CD4-positive, alpha-beta T cell (primary cell): Measurements from ENCODE around the gene PPP2R2C. TPM values are rescaled to one million over a fixed set of nuclear protein-coding genes. Genes with fewer than 3 reads are reported as not detected.

ENCODE experiments used
- ATAC-seq: fragments of 200-7000 bp; cut with Tn5 transposase; one replicate; pipeline ENCODE4 v1.10.0; 2022; ENCODE audit warnings: mild to moderate bottlenecking; ENCODE audit not compliant: poor library complexity
- CTCF ChIA-PET: fragments of 350-600 bp; sonication (Branson Sonifier 250); formaldehyde crosslinking; loops from one replicate; lab custom pipeline; 2021; ENCODE audit warnings: antibody characterized with exemption, inconsistent platforms; lab: Charles Lee
- POLR2A ChIA-PET: fragments of 350-600 bp; sonication (Branson Sonifier 250); formaldehyde crosslinking; loops from one replicate; lab custom pipeline; 2021; ENCODE audit warnings: antibody characterized with exemption, inconsistent platforms; lab: Charles Lee
- DNase-seq, 14 experiments: peaks; one replicate each; pipeline ENCODE4 v3.0.0-alpha.2; 2013 to 2020; ENCODE audit warnings: mixed read lengths in 2 of 14
- H3K27ac ChIP-seq, 2 donors: one replicate each; pipeline versions ENCODE4 v1.5.1 to v1.7.0; 2013; ENCODE audit warnings: low read length in 2 of 2, low read depth in 1 of 2, mild to moderate bottlenecking in 1 of 2
- H3K27me3 ChIP-seq, 2 experiments: 1 replicate in 1 of 2; 2 replicates in 1 of 2; pipeline versions ENCODE4 v1.6.1 to v1.7.0; 2013; ENCODE audit warnings: low read length in 2 of 2, control low read depth in 1 of 2, mild to moderate bottlenecking in 1 of 2, moderate library complexity in 1 of 2; ENCODE audit not compliant: insufficient read depth in 2 of 2, control insufficient read depth in 1 of 2
- H3K36me3 ChIP-seq: one replicate; pipeline ENCODE4 v1.6.1; 2013; ENCODE audit warnings: low read length, control low read depth; ENCODE audit not compliant: insufficient read depth
- H3K4me1 ChIP-seq: one replicate; pipeline ENCODE4 v1.6.1; 2013; ENCODE audit warnings: low read length, control low read depth; ENCODE audit not compliant: insufficient read depth
- H3K4me3 ChIP-seq: one replicate; pipeline ENCODE4 v1.5.1; 2013; ENCODE audit warnings: mild to moderate bottlenecking, low read length, moderate library complexity
- H3K9me3 ChIP-seq, 2 experiments: 1 replicate in 1 of 2; 2 replicates in 1 of 2; pipeline versions ENCODE4 v1.6.1 to v1.7.0; 2013; ENCODE audit warnings: low read length in 2 of 2, mild to moderate bottlenecking in 2 of 2, control low read depth in 1 of 2, moderate library complexity in 1 of 2; ENCODE audit not compliant: control insufficient read depth in 1 of 2, insufficient read depth in 1 of 2
- H3K27ac Mint-ChIP-seq: one replicate; pipeline ENCODE4 v1.8.0; 2020; ENCODE audit warnings: mixed read lengths
- H3K27me3 Mint-ChIP-seq: one replicate; pipeline ENCODE4 v1.8.0; 2021; ENCODE audit warnings: mixed read lengths
- H3K36me3 Mint-ChIP-seq: one replicate; pipeline ENCODE4 v1.8.0; 2021; ENCODE audit warnings: low read depth, mixed read lengths
- H3K4me1 Mint-ChIP-seq: one replicate; pipeline ENCODE4 v1.8.0; 2021; ENCODE audit warnings: low read depth, mixed read lengths
- H3K4me3 Mint-ChIP-seq: one replicate; pipeline ENCODE4 v1.8.0; 2020; ENCODE audit warnings: mild to moderate bottlenecking, mixed read lengths
- H3K9me3 Mint-ChIP-seq: one replicate; pipeline ENCODE4 v1.8.0; 2020; ENCODE audit warnings: mixed read lengths
- intact Hi-C, 2 experiments: fragments of 100-400 bp; cut with DNase I in 1 of 2; cut with micrococcal nuclease in 1 of 2; formaldehyde crosslinking; loops; one replicate each; pipeline versions ENCODE4 v1.15.1 to v1.9.0; 2023 to 2025; cut with DNase I, micrococcal nuclease
- total RNA-seq, 174 experiments: library from RNA in 2 of 174; stranded (reverse) in 2 of 174; gene quantifications; one replicate each; pipeline ENCODE4 v1.2.3 and lab custom pipeline; 2021 to 2026
- TF ChIP-seq, protein P1 (sequence below): fragments of 200-600 bp; IDR thresholded peaks from one replicate; pipeline ENCODE4 v1.8.0; 2022; ENCODE audit warnings: antibody characterized with exemption, mild to moderate bottlenecking

PPP2R2C gene
- total RNA-seq, 2 experiments from 2014 or later = not detected

DNA sequence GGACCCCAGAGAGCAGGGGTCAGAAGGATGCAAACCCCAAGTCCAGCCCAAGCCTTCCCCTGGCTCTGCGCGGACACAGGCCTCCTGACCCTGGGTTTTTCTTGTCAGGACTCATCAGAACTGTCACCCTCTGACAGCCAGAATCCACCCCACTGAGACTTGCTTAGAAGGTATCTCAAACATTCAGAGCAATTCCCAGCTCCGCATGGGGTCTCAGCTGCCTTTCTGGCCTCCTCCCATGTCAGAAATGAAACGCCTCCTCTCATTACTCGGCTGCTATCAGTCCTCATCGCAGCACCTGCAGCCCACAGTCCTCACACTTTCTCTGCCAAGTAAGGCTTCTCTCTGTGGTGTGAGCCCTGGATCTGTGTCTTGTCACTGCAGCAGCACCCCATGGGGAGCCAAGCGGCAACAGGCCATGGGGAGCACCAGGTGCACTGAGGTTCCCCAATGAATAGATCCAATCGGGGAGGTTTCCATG is 105.0 kb downstream of the PPP2R2C start:
- no peak overlapping the region for H3K4me3 Mint-ChIP-seq
- TF ChIP-seq, protein P1, sequence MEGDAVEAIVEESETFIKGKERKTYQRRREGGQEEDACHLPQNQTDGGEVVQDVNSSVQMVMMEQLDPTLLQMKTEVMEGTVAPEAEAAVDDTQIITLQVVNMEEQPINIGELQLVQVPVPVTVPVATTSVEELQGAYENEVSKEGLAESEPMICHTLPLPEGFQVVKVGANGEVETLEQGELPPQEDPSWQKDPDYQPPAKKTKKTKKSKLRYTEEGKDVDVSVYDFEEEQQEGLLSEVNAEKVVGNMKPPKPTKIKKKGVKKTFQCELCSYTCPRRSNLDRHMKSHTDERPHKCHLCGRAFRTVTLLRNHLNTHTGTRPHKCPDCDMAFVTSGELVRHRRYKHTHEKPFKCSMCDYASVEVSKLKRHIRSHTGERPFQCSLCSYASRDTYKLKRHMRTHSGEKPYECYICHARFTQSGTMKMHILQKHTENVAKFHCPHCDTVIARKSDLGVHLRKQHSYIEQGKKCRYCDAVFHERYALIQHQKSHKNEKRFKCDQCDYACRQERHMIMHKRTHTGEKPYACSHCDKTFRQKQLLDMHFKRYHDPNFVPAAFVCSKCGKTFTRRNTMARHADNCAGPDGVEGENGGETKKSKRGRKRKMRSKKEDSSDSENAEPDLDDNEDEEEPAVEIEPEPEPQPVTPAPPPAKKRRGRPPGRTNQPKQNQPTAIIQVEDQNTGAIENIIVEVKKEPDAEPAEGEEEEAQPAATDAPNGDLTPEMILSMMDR = no peak
- no peak overlapping the region for H3K27ac ChIP-seq
- POLR2A ChIA-PET = no interaction called here
- no peaks in the 10 kb centered on the region for H3K36me3 ChIP-seq
- no peaks in the 10 kb centered on the region for H3K9me3 Mint-ChIP-seq
- intact Hi-C loops = loop anchor here in 1 of 2 experiments (10.0 kb wide), 1 partner anchor 177 kb away; no protein-coding TSS in a partner anchor
- no peak overlapping the region for H3K4me3 ChIP-seq
- ATAC-seq = no peak
- H3K9me3 ChIP-seq = peaks cover 0 to 9% of the 10 kb centered on the region in 2 experiments
- no peaks in the 10 kb centered on the region for H3K4me1 ChIP-seq
- H3K27me3 ChIP-seq = no peaks in the 10 kb centered on the region
- no peak for DNase-seq
- no peaks in the 10 kb centered on the region for H3K36me3 Mint-ChIP-seq
- CTCF ChIA-PET = no interaction called here
- no peak overlapping the region for H3K27ac Mint-ChIP-seq
- H3K4me1 Mint-ChIP-seq = no peaks in the 10 kb centered on the region
- H3K27me3 Mint-ChIP-seq = peaks cover 13% of the 10 kb centered on the region

- Histone ChIP-seq H3K36me3 (no peaks in the 10 kb centered on the region), H3K4me1 (no peaks in the 10 kb centered on the region), H3K4me3 (no peak overlapping the region), H3K9me3 (peaks cover 0 to 15% of the 10 kb centered on the region in 2 experiments), H3K27ac (no peak overlapping the region), H3K27me3 (no peaks in the 10 kb centered on the region)
- no peaks in the 10 kb centered on the region for H3K36me3 Mint-ChIP-seq
- H3K27me3 Mint-ChIP-seq = peaks cover 13% of the 10 kb centered on the region
- H3K27ac Mint-ChIP-seq = no peak overlapping the region
- no peak for DNase-seq
- ChIA-PET POLR2A (no interaction called here), CTCF (no interaction called here)
- H3K4me3 Mint-ChIP-seq = no peak overlapping the region
- H3K9me3 Mint-ChIP-seq = no peaks in the 10 kb centered on the region
- H3K4me1 Mint-ChIP-seq = no peaks in the 10 kb centered on the region
- intact Hi-C loops = loop anchor here in 1 of 2 experiments (10.0 kb wide), 1 partner anchor 178 kb away; no protein-coding TSS in a partner anchor
- TF ChIP-seq, protein P1 = no peak
- no peak for ATAC-seq
These were observed 105.8 kb downstream of the PPP2R2C start for GRCh38 chr4:6366581-6366980.

GRCh38 chr4:6365545-6366086 is 106.8 kb downstream of the PPP2R2C start:
- ChIA-PET POLR2A (no interaction called here), CTCF (no interaction called here)
- peaks cover 0 to 3% of the 10 kb centered on the region in 2 experiments for H3K27me3 ChIP-seq
- Mint-ChIP-seq H3K4me1 (no peaks in the 10 kb centered on the region), H3K27ac (no peak overlapping the region), H3K9me3 (no peaks in the 10 kb centered on the region), H3K27me3 (peaks cover 13% of the 10 kb centered on the region), H3K36me3 (no peaks in the 10 kb centered on the region), H3K4me3 (no peak overlapping the region)
- DNase-seq = no peak
- peaks cover 0 to 15% of the 10 kb centered on the region in 2 experiments for H3K9me3 ChIP-seq
- H3K4me3 ChIP-seq = no peak overlapping the region
- intact Hi-C loops = loop anchor here in 1 of 2 experiments (10.0 kb wide), 1 partner anchor 179 kb away; no protein-coding TSS in a partner anchor
- H3K27ac ChIP-seq = no peak overlapping the region
- H3K4me1 ChIP-seq = no peaks in the 10 kb centered on the region
- ATAC-seq = no peak
- no peaks in the 10 kb centered on the region for H3K36me3 ChIP-seq
- TF ChIP-seq, protein P1 = no peak
